K562 (cell line): ENCODE data around the gene MSS51. TPM values are rescaled to one million over a fixed set of nuclear protein-coding genes. Genes with fewer than 3 reads are reported as not detected.
A peak's percentile ranks its signal among the peaks of the same experiment; 100 is the strongest.

ENCODE experiments used
- BCOR ChIP-seq: fragments of 450-650 bp; IDR thresholded peaks from 2 replicates; pipeline ENCODE4 v1.6.1; 2016
- CBX2 ChIP-seq: fragments of 200-600 bp; sonication (generic); IDR thresholded peaks from one replicate; pipeline ENCODE4 v1.6.1; 2012; ENCODE audit warnings: mild to moderate bottlenecking, low read length, inconsistent platforms; ENCODE audit not compliant: insufficient read depth, poor library complexity, severe bottlenecking
- CREB3L1 ChIP-seq: fragments of 450-650 bp; IDR thresholded peaks from 2 replicates; pipeline ENCODE4 v1.6.1; 2014; ENCODE audit warnings: low read depth, mild to moderate bottlenecking, moderate library complexity, borderline replicate concordance
- CTBP1 ChIP-seq: fragments of 450-650 bp; IDR thresholded peaks from 2 replicates; pipeline ENCODE4 v1.6.1; 2016; ENCODE audit warnings: borderline replicate concordance
- GTF2F1 ChIP-seq: IDR thresholded peaks from 2 replicates; pipeline ENCODE4 v1.6.1; 2011; ENCODE audit warnings: low read depth, low read length, improper control_type of control experiment
- HINFP ChIP-seq: fragments of 450-650 bp; conservative IDR thresholded peaks from 2 replicates; pipeline ENCODE4 v1.6.1; 2016; ENCODE audit warnings: missing genetic modification characterization, low read depth, mild to moderate bottlenecking, control low read depth, missing compliant biosample characterization
- HNRNPLL ChIP-seq: fragments of 200-400 bp; formaldehyde crosslinking; IDR thresholded peaks from 2 replicates; pipeline ENCODE4 v1.6.1; 2017; ENCODE audit warnings: low read length, low read depth, mild to moderate bottlenecking; ENCODE audit not compliant: poor library complexity, severe bottlenecking
- JUNB ChIP-seq: fragments of 450-650 bp; formaldehyde crosslinking; conservative IDR thresholded peaks from 2 replicates; pipeline ENCODE4 v1.4.0; 2020; ENCODE audit warnings: mild to moderate bottlenecking
- MCM2 ChIP-seq: fragments of 450-650 bp; IDR thresholded peaks from 2 replicates; pipeline ENCODE4 v1.6.1; 2017; ENCODE audit warnings: low read depth, mild to moderate bottlenecking
- MEF2D ChIP-seq: conservative IDR thresholded peaks from 2 replicates; pipeline ENCODE4 v1.6.1; 2016; ENCODE audit warnings: low read depth, missing genetic modification characterization, missing compliant biosample characterization
- MLX ChIP-seq, 2 experiments: fragments of 450-650 bp in 1 of 2; sonication (generic) in 1 of 2; formaldehyde crosslinking; conservative IDR thresholded peaks; 2 replicates each; pipeline versions ENCODE4 v1.4.0 to v1.8.1; 2020 to 2022; ENCODE audit warnings: mild to moderate bottlenecking in 1 of 2, missing genetic modification reagents in 1 of 2
- PHB ChIP-seq: fragments of 250-450 bp; sonication (Bioruptor Pico); IDR thresholded peaks from 2 replicates; pipeline ENCODE4 v1.5.0; 2021
- RBM34 ChIP-seq: fragments of 200-400 bp; formaldehyde crosslinking; IDR thresholded peaks from 2 replicates; pipeline ENCODE4 v1.6.1; 2018; ENCODE audit warnings: low read length, borderline replicate concordance; ENCODE audit not compliant: insufficient read depth
- SNIP1 ChIP-seq: fragments of 450-650 bp; IDR thresholded peaks from 2 replicates; pipeline ENCODE4 v1.7.1; 2017; ENCODE audit warnings: low read depth, mild to moderate bottlenecking
- SREBF2 ChIP-seq: sonication (generic); formaldehyde crosslinking; IDR thresholded peaks from 2 replicates; pipeline ENCODE4 v1.4.0; 2020; ENCODE audit warnings: mild to moderate bottlenecking, missing genetic modification reagents
- ZNF121 ChIP-seq: sonication (generic); formaldehyde crosslinking; conservative IDR thresholded peaks from 2 replicates; pipeline ENCODE4 v1.8.0; 2022; ENCODE audit warnings: missing genetic modification reagents
- ZNF609 ChIP-seq: sonication (generic); formaldehyde crosslinking; IDR thresholded peaks from 2 replicates; pipeline ENCODE4 v1.8.1; 2023; ENCODE audit warnings: missing genetic modification reagents, mild to moderate bottlenecking, borderline replicate concordance
- ZNF830 ChIP-seq: fragments of 250-450 bp; sonication (Bioruptor Pico); IDR thresholded peaks from 2 replicates; pipeline ENCODE4 v1.5.0; 2021; ENCODE audit warnings: mild to moderate bottlenecking
- ZSCAN32 ChIP-seq: fragments of 450-650 bp; formaldehyde crosslinking; IDR thresholded peaks from 2 replicates; pipeline ENCODE4 v1.4.0; 2020; ENCODE audit warnings: mild to moderate bottlenecking, moderate library complexity
- ZZZ3 ChIP-seq: fragments of 450-650 bp; IDR thresholded peaks from 2 replicates; pipeline ENCODE4 v1.6.1; 2016; ENCODE audit warnings: antibody characterized with exemption, mild to moderate bottlenecking, moderate library complexity
- polyA plus RNA-seq, 8 experiments: library from polyadenylated mRNA; depleted of rRNA in 4 of 8; stranded (reverse) in 5 of 8; unstranded in 3 of 8; fragments of >200 nt; fragmentation: Nextera tagmentation in 2 of 8; fragmentation: Illumina TruSeq in 1 of 8; extraction: Ambion mirVana in 2 of 8; extraction: Trizol in 1 of 8; gene quantifications; 2 replicates each; pipeline versions ENCODE4 v1.2.1 to v1.2.3, GENCODE V29; 2011 to 2014; ENCODE audit warnings: inconsistent platforms in 1 of 8, missing spikeins in 1 of 8
- total RNA-seq, 7 experiments: library from RNA; depleted of rRNA in 6 of 7; stranded (reverse); fragments of >200 nt in 6 of 7; fragmentation: Illumina TruSeq in 2 of 7; extraction: Trizol in 2 of 7; gene quantifications; 2 replicates each; pipeline versions ENCODE4 v1.2.1 to v1.2.3, GENCODE V29; 2011 to 2021; ENCODE audit warnings: low replicate concordance in 1 of 7

The MSS51 gene
- total and polyA plus RNA-seq, 9 of the 15 experiments (the other 6 are each of a cell fraction or from before 2014, with no cell fraction given) = 0.28 to 1.8 (median 1.2) TPM

- TF ChIP-seq ZSCAN32 (CRISPR knock-in tag) (0 out of 2 replicates have a peak, but pooled peaks have one; percentile 3), MLX (CRISPR knock-in tag; conservative IDR thresholded peaks at IDR 0.05) (no peak; a peak in 1 of 4 replicates), HNRNPLL (no peak), MCM2 (no peak), ZNF609 (CRISPR knock-in tag) (no peak), CREB3L1 (peak; percentile 56; the same call in 1 of the 2 replicates), JUNB (CRISPR knock-in tag) (no peak), CBX2 (no peak), GTF2F1 (no peak), HINFP (tag) (no peak), SNIP1 (no peak), ZNF830 (CRISPR knock-in tag) (no peak; the same call in 1 of the 2 replicates), RBM34 (no peak), MEF2D (tag) (no peak), ZNF121 (CRISPR knock-in tag) (no peak), CTBP1 (peak; percentile 83), SREBF2 (CRISPR knock-in tag) (no peak), ZZZ3 (no peak), BCOR (peak; percentile 27; the same call in 1 of the 2 replicates), PHB (CRISPR knock-in tag) (no peak)
These were observed 19.7 kb downstream of the MSS51 start, which contains the start of gene ANXA7 (continued) for GRCh38 chr10:73413528-73414229.
